Hematopoietic multipotent progenitor cell (in vitro differentiated cells): ENCODE measurements around the gene CPM. TPM values are rescaled to one million over a fixed set of nuclear protein-coding genes. Genes with fewer than 3 reads are reported as not detected.

Experiments used
- DNase-seq, 3 donors: peaks; one replicate each; pipeline ENCODE4 v3.0.0-alpha.2; 2011 to 2015; ENCODE audit warnings: low read depth in 2 of 3, low spot score in 2 of 3
- total RNA-seq: library from RNA; depleted of rRNA; stranded (reverse); fragments of >200 nt; gene quantifications from one replicate; pipeline ENCODE4 v1.2.3, GENCODE V29; 2012

Gene CPM
- total RNA-seq, 1 donor = 0.27 TPM

DNA sequence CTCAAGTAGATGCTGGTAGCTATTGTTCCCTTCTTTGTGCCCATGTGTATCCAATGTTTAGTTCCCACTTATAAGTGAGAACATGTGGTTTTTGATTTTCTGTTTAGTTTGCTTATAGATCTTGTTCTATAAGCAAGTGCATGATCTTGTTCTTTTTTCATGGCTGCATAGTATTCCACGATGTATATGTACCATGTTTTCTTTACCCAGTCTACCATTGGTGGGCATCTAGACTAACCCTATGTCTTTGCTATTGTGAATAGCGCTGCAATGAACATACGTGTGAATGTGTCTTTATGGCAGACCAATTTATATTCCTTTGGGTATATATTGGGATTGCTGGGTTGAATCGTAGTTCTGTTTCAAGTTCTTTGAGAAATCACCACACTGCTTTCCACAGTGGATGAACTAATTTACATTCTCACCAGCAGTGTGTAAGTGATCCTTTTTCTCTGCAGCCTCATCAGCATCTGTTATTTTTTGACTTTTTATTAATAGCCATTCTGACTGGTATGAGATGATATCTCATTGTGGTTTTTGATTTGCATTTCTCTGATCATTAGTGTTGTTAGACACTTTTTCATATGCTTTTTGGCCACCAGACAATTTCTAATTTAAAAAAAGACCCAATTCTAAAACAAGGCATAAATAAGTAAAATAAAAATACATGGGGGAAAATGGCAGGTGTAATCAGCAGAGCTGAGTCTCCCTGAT is 50.6 kb downstream of the CPM start:
- DNase-seq = no peak

- DNase-seq = no peak
These were observed 52.2 kb downstream of the CPM start for GRCh38 chr12:68880660-68881325.

DNA sequence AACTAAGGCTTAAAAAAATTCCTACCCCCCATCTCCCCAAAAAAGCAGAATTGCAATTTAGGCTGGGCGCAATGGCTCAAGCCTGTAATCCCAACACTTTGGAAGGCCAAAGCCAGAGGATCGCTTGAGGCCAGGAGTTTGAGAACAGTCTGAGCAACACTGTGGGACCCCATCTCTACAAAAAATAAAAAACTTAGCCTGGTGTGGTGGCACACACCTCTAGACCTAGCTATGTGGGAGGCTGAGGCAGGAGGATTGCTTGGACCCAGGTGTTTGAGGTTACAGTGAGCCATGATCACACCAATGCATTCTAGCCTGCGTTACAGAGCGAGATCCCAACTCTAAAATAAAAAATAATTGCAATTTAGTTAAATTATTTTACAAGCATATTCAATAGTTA is 54.1 kb downstream of the CPM start:
- DNase-seq = no peak

DNA sequence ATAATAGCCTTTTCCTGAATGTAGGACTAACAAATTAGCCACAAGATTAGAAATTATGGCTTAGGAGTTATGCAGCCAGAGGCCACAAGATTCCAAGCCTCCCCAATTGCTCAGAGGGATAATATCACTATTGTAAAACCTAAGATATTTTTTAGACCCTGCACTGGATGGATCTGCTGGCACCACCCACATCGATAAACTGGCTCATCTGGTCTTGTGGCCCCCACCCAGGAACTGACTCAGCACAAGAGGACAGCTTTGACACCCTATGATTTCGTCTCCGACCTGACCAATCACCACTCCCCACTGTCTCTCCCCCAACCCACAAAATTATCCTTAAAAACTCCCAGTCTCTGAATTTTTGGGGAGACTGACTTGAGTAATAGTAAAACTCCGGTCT is 54.7 kb downstream of the CPM start:
- no peak for DNase-seq

- no peak for DNase-seq
These were observed 55.4 kb downstream of the CPM start for GRCh38 chr12:68877583-68877982.

- peak in 1 of 3 donors; percentile 8 for DNase-seq
These were observed 56.5 kb downstream of the CPM start for GRCh38 chr12:68876461-68876860.

DNA sequence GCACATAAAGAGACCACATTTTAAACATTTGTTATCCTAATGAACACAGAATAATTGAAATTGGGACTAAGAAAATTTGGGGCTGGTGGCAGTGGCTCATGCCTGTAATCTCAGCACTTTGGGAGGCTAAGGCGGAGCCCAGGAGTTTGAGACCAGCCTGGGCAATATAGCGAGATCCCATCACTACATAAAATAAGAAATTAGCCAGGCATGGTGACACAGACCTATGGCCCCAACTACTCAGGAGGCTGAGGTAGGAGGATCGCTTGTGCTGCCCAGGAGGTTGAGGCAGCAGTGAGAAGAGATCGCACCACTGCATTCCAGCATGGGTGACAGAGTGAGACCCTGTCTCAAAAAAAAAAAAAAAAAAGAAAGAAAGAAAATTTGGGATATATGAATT is 59.7 kb downstream of the CPM start:
- no peak for DNase-seq

DNA sequence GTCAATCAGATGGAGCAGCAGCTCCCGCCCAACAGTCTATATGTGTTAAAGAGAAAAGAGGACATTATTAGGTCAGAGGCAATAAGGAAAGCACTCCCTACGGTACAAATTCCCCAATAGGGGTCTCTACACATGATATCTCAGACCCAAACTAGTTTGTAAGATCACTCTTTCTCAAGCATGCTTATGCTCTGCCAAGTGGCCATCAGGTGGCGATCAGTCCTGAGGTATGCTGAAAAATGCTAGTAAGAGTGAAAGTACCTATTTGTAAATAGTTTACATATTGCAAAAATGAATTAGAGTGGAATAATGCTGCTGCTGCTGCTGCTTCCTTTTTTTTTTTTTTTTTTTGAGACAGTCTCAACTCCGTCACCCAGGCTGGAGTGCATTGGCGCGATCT is 61.0 kb downstream of the CPM start:
- DNase-seq = peak in 2 of 3 donors; percentile 35 to 59

- no peak for DNase-seq
These were observed 61.6 kb downstream of the CPM start for GRCh38 chr12:68871396-68871795.

DNA sequence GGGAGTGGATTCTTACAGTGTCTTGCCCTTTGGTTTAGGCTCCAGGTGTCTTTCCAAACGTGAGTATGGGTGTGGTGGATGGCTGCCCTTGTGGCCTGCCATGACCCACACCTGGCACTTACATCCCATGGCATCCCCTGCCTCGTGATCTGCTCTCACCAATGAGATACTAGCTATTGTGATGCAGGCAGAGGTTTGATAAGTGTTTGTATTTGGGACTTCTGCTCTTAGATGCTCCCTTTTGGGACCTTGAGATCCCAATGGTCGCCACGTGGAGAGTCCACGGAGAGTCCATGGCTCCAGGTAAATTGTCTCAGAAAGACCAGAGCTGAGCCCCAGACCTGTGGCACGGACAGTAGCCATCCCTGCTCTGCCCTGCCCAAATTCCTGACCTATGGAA is 62.5 kb downstream of the CPM start:
- DNase-seq = no peak

DNA sequence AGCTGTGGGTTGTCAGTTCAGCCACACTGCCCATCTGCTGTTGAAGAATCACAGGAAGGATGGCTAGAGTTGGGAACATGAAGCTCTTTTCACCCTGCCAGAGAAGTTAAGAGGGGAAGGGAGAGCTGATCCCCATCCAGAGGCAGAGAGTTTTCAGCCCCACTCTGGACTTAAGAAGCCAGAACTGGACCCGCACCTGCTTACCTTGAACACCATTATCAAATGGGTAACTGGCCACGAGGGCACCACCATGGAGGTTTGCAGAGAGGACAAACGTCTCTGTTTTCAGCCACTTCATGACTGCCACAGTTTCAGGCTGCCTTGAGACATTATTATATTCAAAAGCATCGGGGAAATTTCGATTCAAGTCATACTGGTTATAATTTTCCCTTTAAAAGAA is 63.0 kb downstream of the CPM start:
- no peak for DNase-seq

DNA sequence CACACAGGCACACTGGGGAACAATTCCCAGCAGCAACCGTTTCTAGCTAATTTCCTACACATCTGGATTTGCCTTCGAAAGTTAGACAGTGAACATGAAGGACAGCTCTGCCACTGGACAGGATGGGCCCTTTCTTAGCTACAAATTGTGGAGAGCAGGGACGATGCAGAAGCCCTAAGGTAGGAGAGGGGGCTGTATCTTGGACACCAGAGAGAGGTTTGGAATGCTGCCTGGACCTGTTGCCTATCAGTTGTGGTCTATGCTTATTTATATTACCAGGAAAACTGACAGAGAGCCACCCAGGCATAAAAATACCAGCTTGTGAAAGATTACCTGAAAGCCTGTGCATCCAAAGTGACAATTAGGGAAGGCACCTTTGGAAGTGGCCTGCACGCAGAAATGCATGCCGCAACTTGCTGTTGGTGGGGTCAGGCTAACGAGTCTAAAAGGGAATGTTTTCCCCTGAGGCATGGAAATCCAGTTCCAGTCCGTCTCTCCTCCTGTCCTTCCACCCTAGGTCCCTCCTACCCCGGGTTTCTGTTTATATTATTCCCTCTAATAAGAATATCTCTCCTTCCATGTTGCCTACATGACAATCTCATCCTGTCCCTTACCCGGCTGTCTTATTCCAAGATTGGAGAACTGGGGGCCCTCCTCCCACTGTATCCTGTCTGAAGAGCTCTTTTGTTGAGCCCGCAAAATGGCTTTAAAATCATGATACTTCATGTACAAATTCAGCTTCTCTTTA is 64.8 kb downstream of the CPM start:
- no peak for DNase-seq

- DNase-seq = no peak
These were observed 65.4 kb downstream of the CPM start for GRCh38 chr12:68867606-68868005.

- DNase-seq = no peak
These were observed 66.0 kb downstream of the CPM start for GRCh38 chr12:68866950-68867349.

DNA sequence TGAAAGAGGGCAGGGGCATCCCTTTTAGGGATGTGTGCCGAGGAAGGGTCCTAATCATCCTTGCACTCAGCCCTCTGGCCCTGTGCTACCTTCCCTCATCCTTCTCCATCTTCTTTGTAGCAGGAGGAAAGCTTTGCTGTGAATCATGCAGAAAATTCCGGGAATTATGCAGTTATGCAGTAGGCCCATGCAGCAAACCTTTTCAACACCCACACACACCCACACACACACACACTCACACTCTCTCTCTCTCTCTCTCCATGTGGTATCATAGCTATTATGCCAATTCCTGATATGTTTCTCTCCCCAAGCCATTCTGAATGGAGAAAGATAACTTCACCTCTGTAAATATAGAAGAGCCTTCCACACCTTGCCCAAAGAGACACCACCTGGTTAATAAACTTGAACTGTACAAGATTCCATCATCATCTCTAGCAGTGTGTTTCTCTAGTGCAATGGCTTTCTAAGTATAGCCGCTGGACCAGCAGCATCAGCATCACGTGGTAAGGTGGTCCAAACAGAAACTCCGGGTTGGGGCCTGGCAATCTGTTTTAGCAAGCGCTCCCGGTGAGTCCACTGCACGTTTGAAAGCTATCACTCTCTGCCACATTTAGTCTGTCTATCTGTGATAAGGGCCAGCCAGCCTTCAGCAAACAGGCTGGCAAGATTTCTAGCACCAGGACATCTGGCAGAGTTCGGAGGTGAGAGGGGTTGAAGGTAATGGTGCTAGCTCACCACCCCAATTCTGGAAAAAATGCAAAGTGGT is 67.4 kb downstream of the CPM start:
- DNase-seq = peak in 2 of 3 donors; percentile 5 to 23

- DNase-seq = no peak
These were observed 68.4 kb downstream of the CPM start for GRCh38 chr12:68864604-68865003.

DNA sequence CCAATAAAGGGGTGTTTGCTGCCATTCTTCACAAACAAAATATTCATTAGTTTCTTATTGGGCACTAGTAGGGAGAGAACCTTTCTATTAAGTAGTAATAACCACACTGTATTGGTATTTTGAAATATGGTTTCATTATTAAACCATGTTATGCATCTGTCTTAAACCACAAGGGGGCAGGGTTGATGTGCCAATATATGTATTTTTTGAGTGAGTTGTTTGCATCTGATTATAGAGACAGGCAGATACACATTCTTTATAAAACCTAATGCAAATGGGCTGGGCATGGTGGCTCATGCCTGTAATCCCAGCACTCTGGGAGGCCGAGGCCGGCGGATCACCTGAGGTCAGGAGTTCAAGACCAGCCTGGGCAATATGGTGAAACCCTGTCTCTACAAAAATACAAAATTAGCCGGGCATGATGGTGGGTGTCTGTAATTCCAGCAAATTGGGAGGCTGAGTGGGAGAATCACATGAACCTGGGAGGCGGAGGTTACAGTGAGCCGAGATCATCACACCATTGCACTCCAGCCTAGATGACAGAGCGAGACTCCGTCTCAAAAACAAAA is 69.0 kb downstream of the CPM start:
- DNase-seq = peak in 2 of 3 donors; percentile 23 to 74

GRCh38 chr12:68863109-68863770 is 69.7 kb downstream of the CPM start:
- DNase-seq = no peak

DNA sequence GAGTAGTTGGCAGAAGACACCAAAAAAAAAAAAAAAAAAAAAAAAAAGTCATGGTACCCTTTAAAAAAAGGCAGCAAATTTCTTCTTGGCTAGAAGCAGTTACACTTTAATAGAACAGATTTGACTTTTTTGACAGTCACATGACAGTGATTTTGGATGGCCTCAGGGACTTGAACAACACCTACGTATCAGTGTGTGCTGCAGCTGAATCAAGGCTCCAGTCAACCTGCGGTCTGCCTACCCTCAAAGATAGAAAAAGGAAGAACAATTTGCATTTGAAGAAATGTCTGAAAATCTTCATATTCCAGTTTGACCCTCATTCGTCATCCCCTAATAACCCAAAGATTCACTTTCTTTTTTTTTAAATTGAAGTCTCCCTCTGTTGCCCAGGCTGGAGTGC is 71.1 kb downstream of the CPM start:
- no peak for DNase-seq

- DNase-seq = no peak
These were observed 76.5 kb downstream of the CPM start for GRCh38 chr12:68856510-68856909.
